ENCODE results near the gene AKR1C8.

AKR1C8 gene

DNA sequence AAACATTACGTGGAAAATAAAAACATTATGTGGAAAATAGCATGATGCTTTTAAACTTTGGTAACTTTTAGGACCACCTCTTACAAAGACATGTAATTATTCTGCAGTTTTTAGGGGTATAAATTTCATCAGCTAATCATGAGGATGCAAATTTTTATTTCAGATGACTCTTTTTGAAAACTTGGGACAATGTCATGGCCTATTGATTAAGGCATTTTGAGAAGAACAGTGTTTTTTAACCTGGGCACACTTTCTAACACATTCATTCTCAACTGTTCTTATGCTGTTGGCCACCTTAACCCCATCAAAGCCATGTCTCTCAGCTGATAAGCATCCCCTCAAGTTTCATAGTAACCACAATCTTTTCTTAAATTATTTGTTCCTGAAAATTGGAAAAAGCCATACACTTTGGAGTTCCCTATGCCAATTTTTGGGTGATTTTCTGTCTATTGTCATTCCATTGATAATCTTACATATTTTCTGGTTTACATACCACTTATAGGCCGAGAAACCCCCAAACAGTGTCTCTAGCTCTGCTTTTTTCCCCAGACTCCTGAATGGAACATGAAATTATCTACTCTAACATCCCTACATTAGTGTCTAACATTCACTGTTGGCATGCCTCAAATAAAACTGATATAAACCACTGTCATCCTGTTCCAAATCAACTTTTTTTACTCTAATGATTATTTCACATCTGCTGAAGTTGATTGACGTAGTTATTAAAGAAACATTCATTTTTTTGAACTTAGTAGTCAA lies 76.1 kb downstream of the AKR1C8 start:
- no peak for DNase-seq (ENCODE audit: low read depth in 2 of 2)

GRCh38 chr10:5107860-5108526 lies 77.0 kb downstream of the AKR1C8 start:
- no peak for DNase-seq (ENCODE audit: low read depth in 2 of 2)

DNA sequence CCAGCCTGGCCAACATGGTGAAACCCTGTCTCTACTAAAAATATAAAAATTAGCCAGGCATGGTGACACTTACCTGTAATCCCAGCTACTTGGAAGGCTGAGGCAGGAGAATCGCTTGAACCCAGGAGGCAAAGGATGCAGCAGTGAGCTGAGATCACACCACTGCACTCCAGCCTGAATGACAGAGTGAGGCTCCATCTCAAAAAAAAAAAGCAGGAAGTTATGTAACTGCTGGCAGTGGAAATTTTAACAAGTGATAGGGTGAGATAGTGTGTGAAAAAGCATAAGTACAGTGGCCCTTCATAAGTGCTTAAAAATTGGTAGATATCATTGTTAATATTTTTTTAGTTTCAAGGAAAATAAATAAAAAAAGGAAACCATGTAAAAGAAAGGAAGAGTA lies 78.4 kb downstream of the AKR1C8 start:
- DNase-seq (ENCODE audit: low read depth in 2 of 2): no peak

DNA sequence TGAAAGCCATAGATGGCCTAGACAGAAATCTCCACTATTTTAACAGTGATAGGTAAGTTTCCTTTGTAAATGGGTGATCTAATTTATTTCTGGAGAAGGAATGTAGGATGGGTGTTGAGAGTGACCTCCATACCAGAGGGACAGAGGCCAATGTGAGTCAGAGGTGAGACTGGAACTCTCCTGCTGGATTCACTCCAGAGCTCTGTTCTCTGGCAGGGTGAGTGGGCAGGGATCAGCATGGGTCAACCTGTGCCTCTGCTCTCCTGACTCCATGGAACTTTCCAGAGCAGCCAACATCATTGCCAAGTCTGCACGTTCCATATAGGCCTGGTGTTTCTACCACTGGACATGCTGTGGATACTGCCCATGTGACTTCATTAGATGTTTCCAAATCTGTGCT lies 79.3 kb downstream of the AKR1C8 start:
- DNase-seq (ENCODE audit: low read depth in 2 of 2): no peak
